SU-DHL-6 (cell line): ENCODE measurements around the gene CAMK1.
"Not testable (repeated sequence)": the region's sequence is repeated elsewhere in the genome, so short reads cannot be mapped to it uniquely, and the experiment has no call there.

Experiments
- H2AFZ ChIP-seq: fragments of 200-600 bp; sonication (generic); 2 replicates; pipeline ENCODE4 v1.6.1; 2014; ENCODE audit warnings: low read depth, mild to moderate bottlenecking, moderate library complexity, mixed read lengths, antibody characterized with exemption, low read length; ENCODE audit not compliant: severe bottlenecking
- H3F3A ChIP-seq: fragments of 200-600 bp; shearing (Covaris generic); 2 replicates; pipeline ENCODE4 v1.6.0; 2016; ENCODE audit warnings: antibody characterized with exemption, mild to moderate bottlenecking; ENCODE audit not compliant: insufficient read depth
- H3K27ac ChIP-seq: fragments of 200-600 bp; sonication (generic); 2 replicates; pipeline ENCODE4 v1.5.1; 2016; ENCODE audit warnings: low read depth, mild to moderate bottlenecking, low read length, moderate library complexity, mixed read lengths
- H3K27me3 ChIP-seq: fragments of 200-600 bp; sonication (generic), shearing (Covaris generic); 2 replicates; pipeline ENCODE4 v1.6.0; 2014; ENCODE audit warnings: mild to moderate bottlenecking, low read length
- H3K36me3 ChIP-seq: fragments of 200-600 bp; sonication (generic); 2 replicates; pipeline ENCODE4 v1.6.1; 2014; ENCODE audit warnings: mild to moderate bottlenecking, low read length, mixed read lengths
- H3K4me2 ChIP-seq: fragments of 300-600, 200-600 bp; shearing (Covaris generic), sonication (generic); 2 replicates; pipeline ENCODE4 v1.6.0; 2014; ENCODE audit warnings: low read length, low read depth, mild to moderate bottlenecking; ENCODE audit not compliant: poor library complexity, severe bottlenecking
- H3K4me3 ChIP-seq: fragments of 200-600 bp; sonication (generic); 2 replicates; pipeline ENCODE4 v1.5.1; 2014; ENCODE audit warnings: antibody characterized with exemption, low read length, mild to moderate bottlenecking, mixed read lengths; ENCODE audit not compliant: insufficient read depth, poor library complexity, severe bottlenecking
- H3K79me2 ChIP-seq: fragments of 200-600 bp; sonication (generic); 2 replicates; pipeline ENCODE4 v1.6.1; 2014; ENCODE audit warnings: mild to moderate bottlenecking, low read length, moderate library complexity; ENCODE audit not compliant: insufficient read depth
- H3K9ac ChIP-seq: fragments of 200-600 bp; sonication (generic); 2 replicates; pipeline ENCODE4 v1.7.0; 2014; ENCODE audit warnings: mild to moderate bottlenecking, low read length
- H3K9me2 ChIP-seq: fragments of 200-600 bp; sonication (generic); replicated peaks from 2 replicates; pipeline ENCODE4 v1.6.1; 2014; ENCODE audit warnings: low read length; ENCODE audit not compliant: insufficient read depth
- H3K9me3 ChIP-seq: fragments of 200-600 bp; sonication (generic); 2 replicates; pipeline ENCODE4 v1.6.1; 2014; ENCODE audit warnings: low read length, mixed read lengths; ENCODE audit not compliant: insufficient read depth
- H4K20me1 ChIP-seq: fragments of 200-600 bp; sonication (generic); 2 replicates; pipeline ENCODE4 v1.6.1; 2014; ENCODE audit warnings: low read depth, mild to moderate bottlenecking, antibody characterized with exemption, low read length, moderate library complexity, mixed read lengths
- CTCF ChIP-seq: fragments of 200-600 bp; sonication (generic); IDR thresholded peaks from one replicate; pipeline ENCODE4 v1.5.1; 2017; ENCODE audit warnings: antibody characterized with exemption, mild to moderate bottlenecking, low read length, moderate library complexity; ENCODE audit not compliant: insufficient read depth, poor library complexity, severe bottlenecking
- EZH2phosphoT487 ChIP-seq: fragments of 200-600 bp; sonication (generic), shearing (Covaris generic); conservative IDR thresholded peaks from 2 replicates; pipeline ENCODE4 v1.6.1; 2018; ENCODE audit warnings: mild to moderate bottlenecking, antibody characterized with exemption, low read length, moderate library complexity, mixed read lengths

The CAMK1 gene

GRCh38 chr3:9777694-9778021, 7.9 kb upstream of the CAMK1 start:
- H3K9me3 ChIP-seq, result no peaks in the 10 kb centered on the region
- no peaks in the 10 kb centered on the region for H3K79me2 ChIP-seq
- no peaks in the 10 kb centered on the region for H3K9me2 ChIP-seq
- no peak overlapping the region for H3K9ac ChIP-seq
- TF ChIP-seq EZH2phosphoT487 (no peak), CTCF (no peak)
- no peak overlapping the region for H3K4me3 ChIP-seq
- H3K27ac ChIP-seq, result no peak overlapping the region
- H3K27me3 ChIP-seq, result no peaks in the 10 kb centered on the region
- H3F3A ChIP-seq, result peaks cover 29% of the 10 kb centered on the region
- H3K4me2 ChIP-seq, result no peak overlapping the region
- H2AFZ ChIP-seq, result no peak overlapping the region
- no peaks in the 10 kb centered on the region for H4K20me1 ChIP-seq
- peaks cover 4% of the 10 kb centered on the region; the same call in 1 of the 2 replicates for H3K36me3 ChIP-seq

GRCh38 chr3:9776896-9777693, 7.3 kb upstream of the CAMK1 start:
- Histone ChIP-seq H3K9me2 (no peaks in the 10 kb centered on the region), H3K79me2 (no peaks in the 10 kb centered on the region), H3K4me3 (no peak overlapping the region), H3K9ac (no peak overlapping the region), H3K9me3 (no peaks in the 10 kb centered on the region), H3K27ac (no peak overlapping the region), H3K27me3 (no peaks in the 10 kb centered on the region), H4K20me1 (no peaks in the 10 kb centered on the region), H3K4me2 (no peak overlapping the region), H3K36me3 (peaks cover 4% of the 10 kb centered on the region; the same call in 1 of the 2 replicates), H2AFZ (no peak overlapping the region), H3F3A (peaks cover 25% of the 10 kb centered on the region)
- TF ChIP-seq CTCF (no peak), EZH2phosphoT487 (no peak)

- not testable (repeated sequence) for H3K4me2 ChIP-seq, H3K27ac ChIP-seq, H3F3A ChIP-seq, H3K9me3 ChIP-seq, H3K9ac ChIP-seq, H3K4me3 ChIP-seq, H3K27me3 ChIP-seq, H3K9me2 ChIP-seq, H3K79me2 ChIP-seq, H4K20me1 ChIP-seq, H3K36me3 ChIP-seq, H2AFZ ChIP-seq
Measured at GRCh38 chr3:9771007-9771406, 1.3 kb upstream of the CAMK1 start.

- no peak overlapping the region for H3K9ac ChIP-seq
- H3K4me2 ChIP-seq, result no peak overlapping the region
- no peaks in the 10 kb centered on the region for H3K79me2 ChIP-seq
- no peaks in the 10 kb centered on the region for H4K20me1 ChIP-seq
- no peaks in the 10 kb centered on the region for H3K9me2 ChIP-seq
- H3K4me3 ChIP-seq, result no peak overlapping the region
- no peaks in the 10 kb centered on the region for H3K27me3 ChIP-seq
- H3F3A ChIP-seq, result 0 out of 2 replicates have a peak, but pooled peaks cover 4% of the 10 kb centered on the region
- H3K36me3 ChIP-seq, result no peaks in the 10 kb centered on the region
- H3K27ac ChIP-seq, result no peak overlapping the region
- no peak overlapping the region for H2AFZ ChIP-seq
- H3K9me3 ChIP-seq, result no peaks in the 10 kb centered on the region
- TF ChIP-seq CTCF, result no peak
- TF ChIP-seq EZH2phosphoT487, result no peak
Measured at GRCh38 chr3:9770276-9770812, 597 bp upstream of the CAMK1 start.
